ENCODE results near the gene GON7.

DNA sequence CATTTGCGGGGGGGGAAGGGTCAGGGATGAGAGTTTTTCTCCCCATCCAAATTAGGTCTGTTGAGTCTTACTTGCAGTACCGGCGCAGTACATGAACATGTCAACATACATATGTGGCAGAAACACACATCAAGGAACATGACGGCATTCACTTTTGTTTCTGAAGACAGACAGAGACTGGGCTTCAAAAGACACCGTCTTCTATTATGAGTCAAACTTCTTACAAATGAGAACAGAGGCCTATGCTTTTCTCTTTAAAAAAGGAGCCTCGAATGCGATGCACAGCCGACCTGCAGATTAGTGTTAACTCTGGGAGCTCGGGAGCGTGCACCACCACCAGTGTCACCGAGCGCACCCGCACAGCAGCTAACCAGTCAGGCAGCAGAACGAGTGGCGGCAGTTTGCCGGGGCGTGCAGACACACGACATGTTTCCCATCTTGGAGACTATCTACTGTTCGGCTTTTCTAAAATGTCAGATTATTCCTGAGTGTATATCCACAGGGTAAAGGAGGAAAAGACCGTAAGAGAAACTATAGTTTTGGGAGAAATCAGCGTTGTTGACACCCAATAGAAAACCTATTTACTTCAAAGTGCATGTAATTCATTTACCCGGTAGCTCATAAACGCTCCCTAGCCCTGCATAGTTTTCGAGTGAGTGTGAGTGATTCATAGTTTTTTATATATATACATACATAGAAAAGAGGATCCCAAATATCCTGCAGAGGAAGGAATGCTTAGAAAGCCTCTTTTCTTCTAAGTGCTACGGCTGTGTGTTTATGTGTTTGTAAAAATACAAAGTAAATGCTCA lies 33.2 kb upstream of the GON7 start:
- no peak for TF ChIP-seq POLR2A (IDR thresholded peaks at IDR 0.05)
- TF ChIP-seq CTCF (IDR thresholded peaks at IDR 0.05) = no peak

Data from testis (tissue), 2 donors.